Common myeloid progenitor, CD34-positive (primary cell): ENCODE data around the gene PIGH.

Source experiments
- CTCF ChIA-PET: fragments of 350-600 bp; sonication (Branson Sonifier 250); formaldehyde crosslinking; loops from one replicate; lab custom pipeline; 2021; ENCODE audit warnings: antibody characterized with exemption; lab: Charles Lee
- POLR2A ChIA-PET: fragments of 350-600 bp; sonication (Branson Sonifier 250); formaldehyde crosslinking; loops from one replicate; lab custom pipeline; 2021; ENCODE audit warnings: antibody characterized with exemption; lab: Charles Lee
- DNase-seq, 3 donors: peaks; one replicate each; pipeline versions ENCODE4 v3.0.0 to v3.0.0-alpha.2; 2013
- H3K27ac ChIP-seq, 2 experiments: 1 replicate in 1 of 2; 2 replicates in 1 of 2; pipeline ENCODE4 v1.7.0; 2013; ENCODE audit warnings: inconsistent platforms in 2 of 2, low read length in 2 of 2, mild to moderate bottlenecking in 2 of 2, low read depth in 1 of 2, moderate library complexity in 1 of 2; ENCODE audit not compliant: severe bottlenecking in 2 of 2, insufficient read depth in 1 of 2, poor library complexity in 1 of 2
- H3K27me3 ChIP-seq, 5 experiments: replicated peaks in 2 of 5; 1 replicate in 3 of 5; 2 replicates in 2 of 5; pipeline versions ENCODE4 v1.6.1 to v1.7.0; 2013; ENCODE audit warnings: low read length in 4 of 5, mild to moderate bottlenecking in 2 of 5, moderate library complexity in 2 of 5, inconsistent platforms in 1 of 5; ENCODE audit not compliant: insufficient read depth in 5 of 5, control insufficient read depth in 4 of 5
- H3K36me3 ChIP-seq, 4 experiments: 1 replicate in 2 of 4; 2 replicates in 2 of 4; pipeline versions ENCODE4 v1.6.1 to v1.7.0; 2013; ENCODE audit warnings: low read length in 3 of 4, control low read depth in 1 of 4, mild to moderate bottlenecking in 1 of 4; ENCODE audit not compliant: control insufficient read depth in 4 of 4, insufficient read depth in 4 of 4
- H3K4me1 ChIP-seq, 4 experiments: 1 replicate in 3 of 4; 2 replicates in 1 of 4; pipeline versions ENCODE4 v1.6.1 to v1.7.1; 2013; ENCODE audit warnings: low read length in 3 of 4, mild to moderate bottlenecking in 3 of 4, control low read depth in 1 of 4, inconsistent platforms in 1 of 4, moderate library complexity in 1 of 4; ENCODE audit not compliant: control insufficient read depth in 4 of 4, insufficient read depth in 4 of 4; ENCODE audit errors: control extremely low read depth in 1 of 4
- H3K4me3 ChIP-seq, 7 experiments: 1 replicate in 4 of 7; 2 replicates in 3 of 7; pipeline versions ENCODE4 v1.5.1 to v1.7.0; 2013; ENCODE audit warnings: mild to moderate bottlenecking in 7 of 7, low read length in 6 of 7, moderate library complexity in 6 of 7, inconsistent platforms in 2 of 7, low read depth in 2 of 7, control low read depth in 1 of 7; ENCODE audit not compliant: insufficient read depth in 4 of 7, control insufficient read depth in 1 of 7; ENCODE audit errors: extremely low read depth in 1 of 7
- H3K9me3 ChIP-seq, 5 experiments: 1 replicate in 4 of 5; 2 replicates in 1 of 5; pipeline versions ENCODE4 v1.6.1 to v1.7.1; 2013; ENCODE audit warnings: low read length in 4 of 5, mild to moderate bottlenecking in 2 of 5, inconsistent platforms in 1 of 5, low read depth in 1 of 5, moderate library complexity in 1 of 5; ENCODE audit not compliant: control insufficient read depth in 4 of 5, insufficient read depth in 2 of 5; ENCODE audit errors: control extremely low read depth in 1 of 5
- WGBS: methylation state at CpG from one replicate; pipeline ENCODE4 v1.1.5; 2013; ENCODE audit not compliant: insufficient coverage; 5-methylcytosine and 5-hydroxymethylcytosine counted together

Gene PIGH

GRCh38 chr14:67571991-67572323, 28.1 kb downstream of the PIGH start:
- Histone ChIP-seq H3K9me3 (no peaks in the 10 kb centered on the region), H3K27me3 (peaks cover 0 to 5% (median 0%) of the 10 kb centered on the region in 5 experiments), H3K4me3 (no peak overlapping the region), H3K27ac (no peak overlapping the region), H3K4me1 (no peaks in the 10 kb centered on the region), H3K36me3 (no peaks in the 10 kb centered on the region)
- POLR2A ChIA-PET = no interaction called here
- DNase-seq = no peak
- CTCF ChIA-PET = interaction anchor here (0.6 to 13.1 kb wide), 24 partner anchors 10 to 1261 kb away, joined by 3 to 238 read pairs (median 7); partner anchors contain the start of gene PLEKHH1
- WGBS = 91% methylated on average over 19 of the region's 19 CpGs

DNA sequence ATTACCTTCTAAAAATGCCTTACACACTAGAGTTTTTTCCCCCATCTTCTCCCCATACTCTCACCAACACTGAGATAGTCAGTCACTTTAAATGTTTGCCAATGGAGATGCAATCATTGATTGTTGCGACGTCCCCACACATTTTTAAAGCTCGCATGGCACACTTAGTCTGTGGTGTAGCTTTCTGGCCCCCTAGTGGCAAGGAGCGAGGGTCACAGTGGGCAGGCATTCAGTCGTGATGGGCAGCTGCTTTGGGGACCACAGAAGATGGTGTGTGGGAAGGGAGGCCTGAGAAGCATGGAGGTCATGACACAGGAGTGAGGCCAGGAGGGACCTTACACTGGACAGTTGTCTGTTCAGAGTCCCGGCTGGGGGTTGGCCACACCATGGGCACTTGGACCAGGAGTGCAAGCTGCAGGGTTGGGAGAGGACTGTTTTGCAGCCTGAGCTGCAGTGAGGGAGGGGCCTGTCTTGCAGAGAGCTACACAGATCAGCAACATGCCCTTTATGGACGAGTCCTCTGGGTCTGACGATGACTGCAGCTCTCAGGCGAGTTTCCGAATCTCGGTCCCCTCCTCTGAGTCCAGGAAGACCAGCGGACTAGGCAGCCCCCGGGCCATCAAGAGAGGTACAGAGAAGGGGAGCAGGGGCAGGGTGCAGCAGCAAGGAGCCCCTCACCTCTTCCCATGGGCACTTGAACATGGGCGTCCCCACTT, 28.6 kb downstream of the PIGH start:
- Histone ChIP-seq H3K4me1 (no peaks in the 10 kb centered on the region), H3K27me3 (peaks cover 0 to 5% (median 0%) of the 10 kb centered on the region in 5 experiments), H3K4me3 (no peak overlapping the region), H3K9me3 (no peaks in the 10 kb centered on the region), H3K27ac (no peak overlapping the region), H3K36me3 (no peaks in the 10 kb centered on the region)
- WGBS = 57% methylated on average over 10 of the region's 14 CpGs
- ChIA-PET CTCF (interaction anchor here (0.6 to 13.1 kb wide), 29 partner anchors 9 to 1261 kb away, joined by 3 to 238 read pairs (median 6); partner anchors contain the start of genes PIGH and PLEKHH1), POLR2A (interaction anchor here (0.7 to 1.0 kb wide), 2 partner anchors 95 to 144 kb away, joined by 3 read pairs; no protein-coding TSS in a partner anchor)
- DNase-seq = peak; percentile 65 to 76 (median 69)

- Histone ChIP-seq H3K9me3 (no peaks in the 10 kb centered on the region), H3K4me3 (no peak overlapping the region), H3K4me1 (no peaks in the 10 kb centered on the region), H3K27me3 (peaks cover 0 to 5% (median 0%) of the 10 kb centered on the region in 5 experiments), H3K36me3 (no peaks in the 10 kb centered on the region), H3K27ac (no peak overlapping the region)
- ChIA-PET POLR2A (no interaction called here), CTCF (interaction anchor here (0.9 to 13.1 kb wide), 15 partner anchors 8 to 150 kb away, joined by 3 to 238 read pairs (median 11); partner anchors contain the start of gene PLEKHH1)
- 83% methylated on average over 3 of the region's 7 CpGs for WGBS
- DNase-seq = no peak
Measured at GRCh38 chr14:67570453-67570852, 29.6 kb downstream of the PIGH start.

DNA sequence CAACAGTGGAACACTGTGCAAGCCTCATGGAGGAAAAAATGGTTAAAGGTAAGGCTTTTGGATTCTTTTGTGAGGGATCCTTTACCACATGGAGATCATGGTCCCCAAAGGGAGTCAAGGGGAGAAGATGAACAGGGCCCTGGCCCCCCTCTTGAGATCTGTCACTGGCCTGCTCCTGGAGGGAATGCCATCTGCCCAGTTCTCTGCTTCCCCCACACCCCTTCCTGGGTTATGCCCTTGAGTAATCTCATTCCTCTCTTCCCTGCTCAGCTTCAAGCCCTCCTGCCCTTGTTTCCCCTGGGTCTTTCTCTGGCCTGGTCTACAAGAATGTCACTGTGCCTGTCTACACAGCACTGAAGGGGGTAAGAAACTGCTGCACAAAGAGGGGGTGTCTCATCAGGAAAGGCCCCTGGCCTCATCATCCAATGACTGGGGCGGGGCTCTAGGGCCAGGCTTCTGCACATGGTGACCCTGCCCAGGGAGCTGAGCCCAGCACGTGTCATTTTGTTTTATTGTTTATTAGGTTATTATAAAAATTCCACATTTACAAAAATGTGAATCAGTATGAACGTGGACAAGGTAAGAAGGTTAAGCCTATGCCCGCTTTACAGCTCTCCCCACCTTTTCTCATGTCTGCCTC, 30.3 kb downstream of the PIGH start:
- no peak for DNase-seq
- no peaks in the 10 kb centered on the region for H3K4me1 ChIP-seq
- H3K36me3 ChIP-seq = no peaks in the 10 kb centered on the region
- no CpG with 5 or more reads among the region's 4 CpGs for WGBS
- no peaks in the 10 kb centered on the region for H3K9me3 ChIP-seq
- no peak overlapping the region for H3K27ac ChIP-seq
- H3K4me3 ChIP-seq = no peak overlapping the region
- peaks cover 0 to 5% (median 0%) of the 10 kb centered on the region in 5 experiments for H3K27me3 ChIP-seq
- ChIA-PET POLR2A (interaction anchor here (1.1 kb wide), 1 partner anchor 44 kb away, joined by 4 read pairs; no protein-coding TSS in a partner anchor), CTCF (interaction anchor here (0.9 to 13.1 kb wide), 11 partner anchors 8 to 149 kb away, joined by 4 to 238 read pairs (median 17); partner anchors contain the start of gene PLEKHH1)

GRCh38 chr14:67569011-67569650, 30.9 kb downstream of the PIGH start:
- H3K4me3 ChIP-seq = no peak overlapping the region
- H3K4me1 ChIP-seq = no peaks in the 10 kb centered on the region
- H3K27me3 ChIP-seq = peaks cover 0 to 3% (median 0%) of the 10 kb centered on the region in 5 experiments
- no peak overlapping the region for H3K27ac ChIP-seq
- 96% methylated on average over 8 of the region's 11 CpGs for WGBS
- DNase-seq = peak in 1 of 3 donors; percentile 21
- CTCF ChIA-PET = interaction anchor here (1.3 to 13.1 kb wide), 6 partner anchors 13 to 149 kb away, joined by 4 to 238 read pairs (median 86); no protein-coding TSS in a partner anchor
- POLR2A ChIA-PET = interaction anchor here (1.1 kb wide), 1 partner anchor 43 kb away, joined by 4 read pairs; no protein-coding TSS in a partner anchor
- H3K36me3 ChIP-seq = no peaks in the 10 kb centered on the region
- no peaks in the 10 kb centered on the region for H3K9me3 ChIP-seq

GRCh38 chr14:67567654-67568053, 32.4 kb downstream of the PIGH start:
- no CpG with 5 or more reads among the region's 3 CpGs for WGBS
- POLR2A ChIA-PET = no interaction called here

More at GRCh38 chr14:67567654-67568053, 32.4 kb downstream of the PIGH start:
- Histone ChIP-seq H3K27me3 (peaks cover 0 to 3% (median 0%) of the 10 kb centered on the region in 5 experiments), H3K27ac (no peak overlapping the region), H3K4me1 (no peaks in the 10 kb centered on the region), H3K4me3 (no peak overlapping the region), H3K36me3 (no peaks in the 10 kb centered on the region), H3K9me3 (no peaks in the 10 kb centered on the region)
- no peak for DNase-seq
- CTCF ChIA-PET = interaction anchor here (0.9 to 13.1 kb wide), 7 partner anchors 12 to 139 kb away, joined by 3 to 238 read pairs (median 9); partner anchors contain the start of gene PLEKHH1
